HEK293 (cell line): Measurements from ENCODE around the gene RAB9A.

Source experiments
- AEBP2 ChIP-seq: fragments of 450-650 bp; formaldehyde crosslinking; IDR thresholded peaks from 2 replicates; pipeline ENCODE4 v1.5.1; 2016; ENCODE audit warnings: missing biosample characterization, missing genetic modification characterization, borderline replicate concordance
- GFI1B ChIP-seq: fragments of 450-650 bp; formaldehyde crosslinking; IDR thresholded peaks from 2 replicates; pipeline ENCODE4 v1.5.1; 2016; ENCODE audit warnings: missing biosample characterization, missing genetic modification characterization
- HOXD13 ChIP-seq: sonication (generic); formaldehyde crosslinking; IDR thresholded peaks from 2 replicates; pipeline ENCODE4 v1.8.0; 2022; ENCODE audit warnings: missing genetic modification reagents, borderline replicate concordance
- KLF1 ChIP-seq: fragments of 450-650 bp; formaldehyde crosslinking; IDR thresholded peaks from 2 replicates; pipeline ENCODE4 v1.5.1; 2016; ENCODE audit warnings: missing biosample characterization, missing genetic modification characterization
- KLF8 ChIP-seq: fragments of 450-650 bp; formaldehyde crosslinking; IDR thresholded peaks from 2 replicates; pipeline ENCODE4 v1.5.1; 2016; ENCODE audit warnings: missing biosample characterization, missing genetic modification characterization
- PRDM4 ChIP-seq: fragments of 450-650 bp; formaldehyde crosslinking; IDR thresholded peaks from 2 replicates; pipeline ENCODE4 v1.5.1; 2017; ENCODE audit warnings: missing biosample characterization, missing genetic modification characterization
- TRIM28 ChIP-seq: IDR thresholded peaks from 2 replicates; pipeline ENCODE4 v1.6.1; 2011; ENCODE audit warnings: low read length, control low read depth, borderline replicate concordance
- YY2 ChIP-seq: fragments of 450-650 bp; formaldehyde crosslinking; IDR thresholded peaks from 2 replicates; pipeline ENCODE4 v1.5.1; 2016; ENCODE audit warnings: missing biosample characterization, missing genetic modification characterization
- ZBTB1 ChIP-seq: fragments of 450-650 bp; formaldehyde crosslinking; IDR thresholded peaks from 2 replicates; pipeline ENCODE4 v1.5.1; 2016; ENCODE audit warnings: missing biosample characterization, missing genetic modification characterization
- ZBTB8A ChIP-seq: fragments of 450-650 bp; formaldehyde crosslinking; IDR thresholded peaks from 2 replicates; pipeline ENCODE4 v1.5.1; 2016; ENCODE audit warnings: missing biosample characterization, missing genetic modification characterization
- ZFHX2 ChIP-seq: fragments of 450-650 bp; formaldehyde crosslinking; conservative IDR thresholded peaks from 2 replicates; pipeline ENCODE4 v1.5.1; 2016; ENCODE audit warnings: missing biosample characterization, missing genetic modification characterization
- ZNF112 ChIP-seq: fragments of 450-650 bp; formaldehyde crosslinking; IDR thresholded peaks from 2 replicates; pipeline ENCODE4 v1.5.0; 2017; ENCODE audit warnings: missing biosample characterization, missing genetic modification characterization
- ZNF184 ChIP-seq: fragments of 450-650 bp; IDR thresholded peaks from 2 replicates; pipeline ENCODE4 v1.5.1; 2018; ENCODE audit warnings: missing biosample characterization, mild to moderate bottlenecking, missing genetic modification characterization
- ZNF248 ChIP-seq: fragments of 450-650 bp; formaldehyde crosslinking; IDR thresholded peaks from 2 replicates; pipeline ENCODE4 v1.5.1; 2017; ENCODE audit warnings: missing biosample characterization, missing genetic modification characterization
- ZNF350 ChIP-seq: fragments of 450-650 bp; formaldehyde crosslinking; IDR thresholded peaks from 2 replicates; pipeline ENCODE4 v1.5.0; 2017; ENCODE audit warnings: missing biosample characterization, mild to moderate bottlenecking, missing genetic modification characterization
- ZNF473 ChIP-seq: fragments of 450-650 bp; formaldehyde crosslinking; IDR thresholded peaks from 2 replicates; pipeline ENCODE4 v1.5.1; 2017; ENCODE audit warnings: missing biosample characterization, missing genetic modification characterization
- ZNF529 ChIP-seq: fragments of 450-650 bp; formaldehyde crosslinking; IDR thresholded peaks from 2 replicates; pipeline ENCODE4 v1.5.1; 2017; ENCODE audit warnings: missing genetic modification characterization, missing biosample characterization; ENCODE audit not compliant: insufficient replicate concordance
- ZNF561 ChIP-seq: fragments of 450-650 bp; IDR thresholded peaks from 2 replicates; pipeline ENCODE4 v1.5.1; 2018; ENCODE audit warnings: missing biosample characterization, missing genetic modification characterization, borderline replicate concordance
- ZNF596 ChIP-seq: fragments of 450-650 bp; IDR thresholded peaks from 2 replicates; pipeline ENCODE4 v1.5.0; 2018; ENCODE audit warnings: missing biosample characterization, mild to moderate bottlenecking, missing genetic modification characterization, moderate library complexity
- ZNF600 ChIP-seq: fragments of 450-650 bp; formaldehyde crosslinking; IDR thresholded peaks from 2 replicates; pipeline ENCODE4 v1.5.1; 2016; ENCODE audit warnings: missing biosample characterization, missing genetic modification characterization
- ZNF707 ChIP-seq: fragments of 450-650 bp; formaldehyde crosslinking; IDR thresholded peaks from 2 replicates; pipeline ENCODE4 v1.5.1; 2016; ENCODE audit warnings: missing biosample characterization, missing genetic modification characterization
- ZNF843 ChIP-seq: fragments of 450-650 bp; formaldehyde crosslinking; IDR thresholded peaks from 2 replicates; pipeline ENCODE4 v1.5.1; 2016; ENCODE audit warnings: missing biosample characterization, missing genetic modification characterization
- ZSCAN16 ChIP-seq: fragments of 450-650 bp; formaldehyde crosslinking; IDR thresholded peaks from 2 replicates; pipeline ENCODE4 v1.5.1; 2016; ENCODE audit warnings: missing biosample characterization, missing genetic modification characterization
- TF ChIP-seq, protein P1 (sequence below): fragments of 450-650 bp; formaldehyde crosslinking; conservative IDR thresholded peaks from 2 replicates; pipeline ENCODE4 v1.5.1; 2016; ENCODE audit warnings: low read depth, missing biosample characterization, missing genetic modification characterization
- TF ChIP-seq, protein P2 (sequence below): fragments of 450-650 bp; formaldehyde crosslinking; IDR thresholded peaks from 2 replicates; pipeline ENCODE4 v1.5.1; 2016; ENCODE audit warnings: missing biosample characterization, missing genetic modification characterization, borderline replicate concordance
- TF ChIP-seq, protein P3 (sequence below): fragments of 450-650 bp; formaldehyde crosslinking; IDR thresholded peaks from 2 replicates; pipeline ENCODE4 v1.5.1; 2016; ENCODE audit warnings: missing biosample characterization, missing genetic modification characterization, low read depth

Gene RAB9A

DNA sequence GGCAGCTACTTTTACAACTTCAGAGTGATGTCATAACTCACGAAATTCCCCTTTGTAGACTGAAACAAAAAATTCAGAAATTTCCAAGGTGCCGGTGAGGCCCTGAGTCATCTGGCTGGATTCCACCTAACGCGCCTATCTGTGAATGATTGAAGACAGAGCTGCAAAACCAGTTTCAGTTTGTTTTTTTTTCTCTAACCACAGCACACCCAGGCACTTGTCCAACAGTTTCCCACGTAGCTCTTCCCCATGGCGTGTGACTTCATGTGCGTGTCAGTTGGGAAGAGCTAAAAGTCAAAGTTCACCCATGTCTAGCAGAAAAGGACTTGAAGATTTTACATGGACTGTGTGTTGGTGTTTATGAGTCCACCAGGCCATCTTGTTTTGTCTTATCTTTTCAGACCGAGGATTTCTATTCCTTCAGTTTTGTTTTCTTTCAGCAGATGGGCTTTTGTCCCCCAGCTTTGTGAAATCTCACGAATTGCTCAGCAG is 19.6 kb upstream of the RAB9A start (continued):
- TF ChIP-seq, protein P1, sequence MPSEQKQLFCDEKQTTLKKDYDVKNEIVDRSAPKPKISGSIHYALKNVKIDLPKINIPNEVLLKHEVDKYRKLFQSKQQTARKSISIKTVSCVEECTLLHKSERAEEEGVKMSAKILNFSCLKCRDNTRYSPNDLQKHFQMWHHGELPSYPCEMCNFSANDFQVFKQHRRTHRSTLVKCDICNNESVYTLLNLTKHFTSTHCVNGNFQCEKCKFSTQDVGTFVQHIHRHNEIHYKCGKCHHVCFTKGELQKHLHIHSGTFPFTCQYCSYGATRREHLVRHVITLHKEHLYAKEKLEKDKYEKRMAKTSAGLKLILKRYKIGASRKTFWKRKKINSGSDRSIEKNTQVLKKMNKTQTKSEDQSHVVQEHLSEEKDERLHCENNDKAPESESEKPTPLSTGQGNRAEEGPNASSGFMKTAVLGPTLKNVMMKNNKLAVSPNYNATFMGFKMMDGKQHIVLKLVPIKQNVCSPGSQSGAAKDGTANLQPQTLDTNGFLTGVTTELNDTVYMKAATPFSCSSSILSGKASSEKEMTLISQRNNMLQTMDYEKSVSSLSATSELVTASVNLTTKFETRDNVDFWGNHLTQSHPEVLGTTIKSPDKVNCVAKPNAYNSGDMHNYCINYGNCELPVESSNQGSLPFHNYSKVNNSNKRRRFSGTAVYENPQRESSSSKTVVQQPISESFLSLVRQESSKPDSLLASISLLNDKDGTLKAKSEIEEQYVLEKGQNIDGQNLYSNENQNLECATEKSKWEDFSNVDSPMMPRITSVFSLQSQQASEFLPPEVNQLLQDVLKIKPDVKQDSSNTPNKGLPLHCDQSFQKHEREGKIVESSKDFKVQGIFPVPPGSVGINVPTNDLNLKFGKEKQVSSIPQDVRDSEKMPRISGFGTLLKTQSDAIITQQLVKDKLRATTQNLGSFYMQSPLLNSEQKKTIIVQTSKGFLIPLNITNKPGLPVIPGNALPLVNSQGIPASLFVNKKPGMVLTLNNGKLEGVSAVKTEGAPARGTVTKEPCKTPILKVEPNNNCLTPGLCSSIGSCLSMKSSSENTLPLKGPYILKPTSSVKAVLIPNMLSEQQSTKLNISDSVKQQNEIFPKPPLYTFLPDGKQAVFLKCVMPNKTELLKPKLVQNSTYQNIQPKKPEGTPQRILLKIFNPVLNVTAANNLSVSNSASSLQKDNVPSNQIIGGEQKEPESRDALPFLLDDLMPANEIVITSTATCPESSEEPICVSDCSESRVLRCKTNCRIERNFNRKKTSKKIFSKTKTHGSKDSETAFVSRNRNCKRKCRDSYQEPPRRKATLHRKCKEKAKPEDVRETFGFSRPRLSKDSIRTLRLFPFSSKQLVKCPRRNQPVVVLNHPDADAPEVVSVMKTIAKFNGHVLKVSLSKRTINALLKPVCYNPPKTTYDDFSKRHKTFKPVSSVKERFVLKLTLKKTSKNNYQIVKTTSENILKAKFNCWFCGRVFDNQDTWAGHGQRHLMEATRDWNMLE (tag by site-specific recombination) = peak; percentile 47; the same call in 1 of the 2 replicates
- TF ChIP-seq, protein P2, sequence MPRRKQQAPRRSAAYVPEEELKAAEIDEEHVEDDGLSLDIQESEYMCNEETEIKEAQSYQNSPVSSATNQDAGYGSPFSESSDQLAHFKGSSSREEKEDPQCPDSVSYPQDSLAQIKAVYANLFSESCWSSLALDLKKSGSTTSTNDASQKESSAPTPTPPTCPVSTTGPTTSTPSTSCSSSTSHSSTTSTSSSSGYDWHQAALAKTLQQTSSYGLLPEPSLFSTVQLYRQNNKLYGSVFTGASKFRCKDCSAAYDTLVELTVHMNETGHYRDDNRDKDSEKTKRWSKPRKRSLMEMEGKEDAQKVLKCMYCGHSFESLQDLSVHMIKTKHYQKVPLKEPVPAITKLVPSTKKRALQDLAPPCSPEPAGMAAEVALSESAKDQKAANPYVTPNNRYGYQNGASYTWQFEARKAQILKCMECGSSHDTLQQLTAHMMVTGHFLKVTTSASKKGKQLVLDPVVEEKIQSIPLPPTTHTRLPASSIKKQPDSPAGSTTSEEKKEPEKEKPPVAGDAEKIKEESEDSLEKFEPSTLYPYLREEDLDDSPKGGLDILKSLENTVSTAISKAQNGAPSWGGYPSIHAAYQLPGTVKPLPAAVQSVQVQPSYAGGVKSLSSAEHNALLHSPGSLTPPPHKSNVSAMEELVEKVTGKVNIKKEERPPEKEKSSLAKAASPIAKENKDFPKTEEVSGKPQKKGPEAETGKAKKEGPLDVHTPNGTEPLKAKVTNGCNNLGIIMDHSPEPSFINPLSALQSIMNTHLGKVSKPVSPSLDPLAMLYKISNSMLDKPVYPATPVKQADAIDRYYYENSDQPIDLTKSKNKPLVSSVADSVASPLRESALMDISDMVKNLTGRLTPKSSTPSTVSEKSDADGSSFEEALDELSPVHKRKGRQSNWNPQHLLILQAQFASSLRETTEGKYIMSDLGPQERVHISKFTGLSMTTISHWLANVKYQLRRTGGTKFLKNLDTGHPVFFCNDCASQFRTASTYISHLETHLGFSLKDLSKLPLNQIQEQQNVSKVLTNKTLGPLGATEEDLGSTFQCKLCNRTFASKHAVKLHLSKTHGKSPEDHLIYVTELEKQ (tag by site-specific recombination) = 0 out of 2 replicates have a peak, but pooled peaks have one; percentile 24
- peak; percentile 62; the same call in 1 of the 2 replicates for TF ChIP-seq GFI1B (tag by site-specific recombination)
- no peak for TF ChIP-seq ZSCAN16 (tag by site-specific recombination)
- peak; percentile 45; the same call in 1 of the 2 replicates for TF ChIP-seq ZNF596 (tag by site-specific recombination)
- no peak for TF ChIP-seq YY2 (tag by site-specific recombination)
- no peak for TF ChIP-seq ZBTB8A (tag by site-specific recombination)
- no peak for TF ChIP-seq ZNF529 (tag by site-specific recombination)
- TF ChIP-seq, protein P3, sequence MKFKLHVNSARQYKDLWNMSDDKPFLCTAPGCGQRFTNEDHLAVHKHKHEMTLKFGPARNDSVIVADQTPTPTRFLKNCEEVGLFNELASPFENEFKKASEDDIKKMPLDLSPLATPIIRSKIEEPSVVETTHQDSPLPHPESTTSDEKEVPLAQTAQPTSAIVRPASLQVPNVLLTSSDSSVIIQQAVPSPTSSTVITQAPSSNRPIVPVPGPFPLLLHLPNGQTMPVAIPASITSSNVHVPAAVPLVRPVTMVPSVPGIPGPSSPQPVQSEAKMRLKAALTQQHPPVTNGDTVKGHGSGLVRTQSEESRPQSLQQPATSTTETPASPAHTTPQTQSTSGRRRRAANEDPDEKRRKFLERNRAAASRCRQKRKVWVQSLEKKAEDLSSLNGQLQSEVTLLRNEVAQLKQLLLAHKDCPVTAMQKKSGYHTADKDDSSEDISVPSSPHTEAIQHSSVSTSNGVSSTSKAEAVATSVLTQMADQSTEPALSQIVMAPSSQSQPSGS (tag by site-specific recombination) = peak; percentile 91
- no peak for TF ChIP-seq ZNF473 (tag by site-specific recombination)
- peak; percentile 75 for TF ChIP-seq PRDM4 (tag by site-specific recombination)
- 0 out of 2 replicates have a peak, but pooled peaks have one; percentile 23 for TF ChIP-seq KLF1 (tag by site-specific recombination)
- peak; percentile 81; the same call in 1 of the 2 replicates for TF ChIP-seq HOXD13 (CRISPR knock-in tag)
- TF ChIP-seq ZNF184 (tag by site-specific recombination) = peak; percentile 44; the same call in 1 of the 2 replicates
- TF ChIP-seq TRIM28 = peak; percentile 49; the same call in 1 of the 2 replicates
- TF ChIP-seq ZBTB1 (tag by site-specific recombination) = peak; percentile 75; the same call in 1 of the 2 replicates
- TF ChIP-seq KLF8 (tag by site-specific recombination) = peak; percentile 84
- no peak for TF ChIP-seq ZNF248
- TF ChIP-seq ZNF600 (tag by site-specific recombination) = 0 out of 2 replicates have a peak, but pooled peaks have one; percentile 21
- 0 out of 2 replicates have a peak, but pooled peaks have one; percentile 46 for TF ChIP-seq ZNF561 (tag by site-specific recombination)
- no peak for TF ChIP-seq AEBP2 (tag by site-specific recombination)
- TF ChIP-seq ZNF707 (tag by site-specific recombination) = no peak
- TF ChIP-seq ZNF843 = peak; percentile 94
- peak; percentile 64 for TF ChIP-seq ZFHX2 (tag by site-specific recombination)
- no peak for TF ChIP-seq ZNF112 (tag by site-specific recombination)
- TF ChIP-seq ZNF350 (tag by site-specific recombination) = no peak
